A172 (cell line): Measurements from ENCODE around the gene RIN2. TPM values are rescaled to one million over a fixed set of nuclear protein-coding genes. Genes with fewer than 3 reads are reported as not detected.

Source experiments
- DNase-seq: peaks from one replicate; pipeline ENCODE4 v3.0.0-alpha.2; 2015; ENCODE audit warnings: low spot score
- total RNA-seq: library from RNA; depleted of rRNA; stranded (reverse); fragments of >200 nt; shearing (Covaris generic); gene quantifications from 2 replicates; pipeline ENCODE4 v1.2.3, GENCODE V29; 2014; rRNA removed

RIN2 gene, protein sequence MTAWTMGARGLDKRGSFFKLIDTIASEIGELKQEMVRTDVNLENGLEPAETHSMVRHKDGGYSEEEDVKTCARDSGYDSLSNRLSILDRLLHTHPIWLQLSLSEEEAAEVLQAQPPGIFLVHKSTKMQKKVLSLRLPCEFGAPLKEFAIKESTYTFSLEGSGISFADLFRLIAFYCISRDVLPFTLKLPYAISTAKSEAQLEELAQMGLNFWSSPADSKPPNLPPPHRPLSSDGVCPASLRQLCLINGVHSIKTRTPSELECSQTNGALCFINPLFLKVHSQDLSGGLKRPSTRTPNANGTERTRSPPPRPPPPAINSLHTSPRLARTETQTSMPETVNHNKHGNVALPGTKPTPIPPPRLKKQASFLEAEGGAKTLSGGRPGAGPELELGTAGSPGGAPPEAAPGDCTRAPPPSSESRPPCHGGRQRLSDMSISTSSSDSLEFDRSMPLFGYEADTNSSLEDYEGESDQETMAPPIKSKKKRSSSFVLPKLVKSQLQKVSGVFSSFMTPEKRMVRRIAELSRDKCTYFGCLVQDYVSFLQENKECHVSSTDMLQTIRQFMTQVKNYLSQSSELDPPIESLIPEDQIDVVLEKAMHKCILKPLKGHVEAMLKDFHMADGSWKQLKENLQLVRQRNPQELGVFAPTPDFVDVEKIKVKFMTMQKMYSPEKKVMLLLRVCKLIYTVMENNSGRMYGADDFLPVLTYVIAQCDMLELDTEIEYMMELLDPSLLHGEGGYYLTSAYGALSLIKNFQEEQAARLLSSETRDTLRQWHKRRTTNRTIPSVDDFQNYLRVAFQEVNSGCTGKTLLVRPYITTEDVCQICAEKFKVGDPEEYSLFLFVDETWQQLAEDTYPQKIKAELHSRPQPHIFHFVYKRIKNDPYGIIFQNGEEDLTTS
- total RNA-seq = 22.4 and 29.3 TPM in 2 replicates

DNA sequence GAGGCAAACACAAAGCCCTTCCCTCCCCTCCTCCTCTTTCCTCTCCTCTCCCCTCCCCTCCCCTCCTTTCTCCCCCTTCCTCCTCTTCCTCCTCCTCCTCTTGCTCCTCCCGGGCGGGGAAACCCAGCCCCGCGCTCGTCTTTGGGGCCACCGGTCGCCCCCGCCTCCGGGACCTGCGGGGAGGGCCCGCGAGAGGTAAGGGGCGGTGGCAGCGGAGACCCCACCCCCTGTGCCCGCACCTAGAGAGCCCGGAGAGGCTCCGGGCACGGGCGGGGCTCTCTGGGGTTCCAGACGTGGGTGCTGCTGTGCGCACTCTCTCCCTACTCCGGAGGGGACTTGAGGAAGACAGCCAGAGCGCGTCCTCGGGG, at the start of gene RIN2:
RIN2 (plus strand) TSS at position 126 of the 368 bp plus-strand sequence. CDS start 131,344 bp downstream, outside the sequence.
- no peak for DNase-seq

DNA sequence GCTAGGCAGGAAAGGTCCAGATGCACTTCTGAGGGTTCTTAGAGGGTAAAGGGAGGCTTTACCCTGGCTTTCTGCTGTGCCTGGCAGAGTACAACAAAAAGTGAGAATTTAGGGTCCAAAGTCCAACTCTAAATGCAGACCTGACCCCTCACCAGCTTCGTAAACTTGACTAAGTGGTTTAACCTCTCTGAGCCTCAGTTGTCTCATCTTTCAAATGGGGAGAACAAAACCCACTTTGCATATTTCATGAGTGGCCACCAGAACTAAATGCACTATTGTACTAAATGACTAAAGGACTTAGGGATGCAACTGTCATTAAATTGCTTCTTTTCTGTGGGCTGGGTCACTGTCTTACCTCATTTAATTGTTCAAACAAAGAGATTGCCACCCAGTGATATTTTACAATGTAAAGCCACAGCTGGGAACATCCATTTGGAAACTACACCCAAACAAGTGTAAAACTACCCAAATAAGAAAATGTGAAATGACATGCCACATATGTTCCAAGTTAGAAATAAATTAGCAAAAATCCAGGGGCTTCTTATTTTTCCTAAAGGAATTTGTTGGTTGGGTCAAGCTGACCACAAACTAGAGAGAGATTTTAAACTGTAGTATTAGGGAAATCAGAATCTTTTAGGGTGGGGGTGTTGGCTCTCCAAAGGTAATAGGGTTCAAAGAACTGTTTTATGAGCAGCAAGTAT, 48.3 kb upstream of the RIN2 start:
- DNase-seq = no peak

GRCh38 chr20:19710336-19711120, 47.5 kb upstream of the RIN2 start:
- DNase-seq = no peak

- DNase-seq = no peak
These were observed 46.9 kb upstream of the RIN2 start for GRCh38 chr20:19711126-19711525.

- DNase-seq = no peak
These were observed 45.3 kb upstream of the RIN2 start for GRCh38 chr20:19712721-19713260.

DNA sequence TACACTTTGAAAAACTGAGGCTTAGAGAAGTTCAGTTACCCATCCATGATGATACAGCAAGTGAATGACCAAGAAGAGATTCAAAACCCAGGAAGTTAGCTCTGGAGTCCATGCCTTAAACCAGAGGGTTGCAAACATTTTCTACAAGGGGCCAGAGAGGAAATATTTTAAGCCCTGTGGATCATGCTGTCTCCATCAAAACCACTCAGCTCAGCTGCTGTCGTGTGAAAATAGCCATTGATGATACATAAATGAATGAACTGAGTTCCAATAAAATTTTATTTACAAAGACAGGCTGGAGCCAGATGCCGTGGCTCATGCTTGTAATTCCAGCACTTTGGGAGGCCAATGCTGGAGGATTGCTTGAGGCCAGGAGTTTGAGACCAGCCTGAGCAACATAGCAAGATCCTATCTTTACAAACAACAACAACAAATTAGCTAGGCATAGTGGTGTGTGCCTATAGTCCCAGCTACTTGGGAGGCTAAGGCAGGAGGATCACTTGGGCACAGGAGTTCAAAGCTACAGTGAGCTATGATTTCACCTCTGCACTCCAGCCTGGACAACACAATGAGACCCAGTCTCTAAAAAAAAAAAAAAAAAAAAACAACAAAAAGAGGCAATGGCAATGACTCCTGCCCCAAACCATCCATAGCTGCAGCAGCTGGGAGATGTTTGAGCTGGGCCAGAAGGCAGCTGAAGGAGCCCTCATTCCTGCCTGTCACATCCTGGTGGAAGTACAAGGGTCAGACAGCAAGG, 44.1 kb upstream of the RIN2 start:
- DNase-seq = no peak

DNA sequence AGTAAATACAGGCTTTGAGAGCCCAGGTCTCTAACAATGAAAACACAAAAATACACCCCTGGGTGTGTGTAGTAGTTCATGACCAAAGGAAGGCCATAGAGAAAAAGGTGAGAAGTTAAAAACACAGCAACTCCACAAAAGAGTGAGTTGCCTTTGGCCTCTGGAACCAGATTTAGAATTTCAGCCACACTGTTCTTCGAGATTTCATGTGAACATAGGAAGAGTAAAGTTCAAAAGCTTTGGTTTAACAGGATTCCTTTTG, 43.5 kb upstream of the RIN2 start:
- DNase-seq = no peak

DNA sequence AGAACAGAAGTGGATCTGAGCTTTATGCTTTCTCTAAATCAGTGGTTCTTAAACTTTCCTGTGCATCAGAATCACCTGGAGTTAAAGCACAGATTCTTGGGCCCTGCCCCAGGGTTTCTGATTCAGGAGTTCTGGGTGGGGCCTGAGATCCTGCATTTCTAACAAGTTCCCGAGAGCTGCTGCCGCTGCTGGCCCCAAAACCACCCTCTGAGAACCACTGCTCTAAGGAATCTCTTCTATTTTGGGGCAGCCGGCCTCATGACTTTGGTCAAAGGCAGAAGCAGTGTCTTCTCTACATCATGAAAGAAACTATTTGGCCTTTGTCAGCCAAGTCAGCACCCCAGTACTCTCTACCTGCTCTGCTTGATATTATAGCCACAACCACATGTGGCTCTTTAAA, 42.1 kb upstream of the RIN2 start:
- no peak for DNase-seq

GRCh38 chr20:19718880-19719279, 39.2 kb upstream of the RIN2 start:
- DNase-seq = no peak

DNA sequence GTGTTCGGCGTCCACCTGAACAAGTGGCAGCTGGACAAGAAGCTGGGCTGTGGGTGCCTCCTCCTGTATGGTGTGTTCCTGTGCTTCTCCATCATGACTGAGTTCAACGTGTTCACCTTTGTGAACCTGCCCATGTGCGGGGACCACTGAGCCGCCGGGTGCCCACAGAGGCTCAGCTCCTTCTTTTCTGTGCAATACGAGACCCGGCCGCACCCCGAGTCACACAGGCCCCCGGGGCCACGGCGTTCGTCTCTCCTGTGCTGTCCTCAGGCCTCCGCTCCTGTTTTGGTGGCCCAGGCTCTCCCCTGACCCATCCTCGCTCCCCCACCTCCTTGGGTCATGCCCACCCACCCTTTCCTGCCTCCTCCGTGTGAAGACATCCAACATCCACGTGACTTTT, 37.1 kb upstream of the RIN2 start:
- DNase-seq = no peak

DNA sequence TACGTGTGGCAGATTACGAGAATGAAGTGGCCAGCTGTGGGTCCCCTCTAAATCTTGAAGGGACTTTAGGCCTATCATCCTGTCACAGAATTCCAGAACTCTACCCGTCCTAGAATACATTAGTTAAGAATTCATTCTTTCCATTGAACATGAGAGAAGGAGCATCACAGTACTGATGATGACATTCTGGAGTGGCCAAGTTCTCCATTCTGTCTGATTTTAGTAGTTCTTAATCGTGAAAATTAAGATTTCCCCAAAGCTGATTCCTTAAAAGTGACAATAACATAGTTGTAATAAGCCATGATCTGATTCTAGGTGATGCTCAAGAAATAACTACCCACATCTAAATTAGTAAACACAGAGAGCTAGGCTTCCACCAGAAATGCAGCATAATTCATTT, 35.0 kb upstream of the RIN2 start:
- DNase-seq = no peak

- DNase-seq = no peak
These were observed 34.1 kb upstream of the RIN2 start for GRCh38 chr20:19723813-19724430.

GRCh38 chr20:19725373-19725772, 32.7 kb upstream of the RIN2 start:
- no peak for DNase-seq

DNA sequence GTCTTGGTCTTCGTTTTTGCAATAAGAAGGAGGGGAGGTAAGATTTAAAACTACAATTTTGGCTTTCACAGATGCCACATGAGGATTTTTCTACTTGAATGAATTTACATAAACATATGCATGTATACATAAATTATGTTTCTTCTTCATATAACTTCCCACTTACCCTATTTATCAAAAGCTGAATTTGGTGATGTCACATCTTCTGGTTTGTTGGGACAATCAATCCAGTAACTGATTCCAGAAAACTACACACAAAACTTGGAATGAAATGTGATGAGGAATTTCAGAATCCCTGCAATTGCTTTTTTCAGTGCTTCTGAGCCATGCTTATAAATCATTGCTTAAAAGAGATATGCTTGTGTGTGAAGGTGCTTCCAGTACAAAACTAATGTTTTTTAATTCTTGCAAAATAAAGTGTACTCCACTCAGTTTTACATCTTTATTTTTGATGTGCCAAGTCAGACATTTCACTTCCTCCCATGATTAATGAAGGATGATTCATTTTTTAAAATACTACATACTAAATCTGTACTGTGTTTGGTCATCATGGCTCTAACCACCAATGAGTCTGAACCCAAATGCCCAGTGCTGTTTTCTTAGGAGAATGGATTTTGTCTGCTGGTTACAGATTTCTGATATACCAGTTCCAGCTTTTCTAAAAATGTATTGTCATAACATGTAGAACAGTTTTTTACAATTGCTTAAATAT, 32.1 kb upstream of the RIN2 start:
- peak; percentile 37 for DNase-seq

GRCh38 chr20:19727251-19727847, 30.7 kb upstream of the RIN2 start:
- DNase-seq = no peak

DNA sequence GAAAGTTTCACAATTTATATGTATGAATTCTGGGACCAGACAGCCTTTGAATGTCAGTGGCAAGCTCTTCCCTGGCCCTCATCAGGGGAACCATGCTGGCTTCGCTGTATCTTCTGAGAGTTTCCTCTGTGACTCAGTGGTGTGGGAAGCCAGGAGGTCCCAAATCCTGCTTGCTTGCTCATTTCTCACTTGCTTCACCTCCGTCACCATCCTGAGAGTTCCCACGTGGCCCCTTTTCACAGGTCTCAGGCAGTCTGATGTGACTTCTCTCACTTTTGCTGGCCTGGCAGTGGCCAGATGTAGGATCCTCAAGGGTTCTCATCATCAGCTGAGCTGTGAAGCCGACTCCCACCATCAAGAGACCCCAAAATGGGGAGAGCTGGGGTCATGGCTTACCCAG, 28.4 kb upstream of the RIN2 start:
- no peak for DNase-seq

DNA sequence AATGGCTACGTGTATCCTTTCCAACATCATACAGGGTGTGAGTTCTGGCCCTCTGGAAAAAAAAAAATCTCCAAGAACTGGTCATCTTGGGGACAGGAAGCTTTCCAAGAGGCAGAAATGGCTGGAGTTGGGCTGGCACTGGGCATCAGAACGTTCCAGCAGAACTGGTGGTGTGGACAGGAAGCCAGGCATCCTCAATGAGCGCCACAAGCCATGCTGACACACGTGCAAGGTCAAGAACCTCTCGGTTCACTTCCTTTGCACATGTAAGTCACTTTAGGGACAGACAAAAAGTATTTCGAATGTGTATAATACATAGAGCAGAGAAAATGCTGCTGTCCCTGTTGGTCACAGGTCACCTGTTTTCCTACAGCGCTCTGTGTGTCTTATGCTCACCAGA, 27.4 kb upstream of the RIN2 start:
- no peak for DNase-seq

GRCh38 chr20:19734811-19735210, 23.2 kb upstream of the RIN2 start:
- no peak for DNase-seq

DNA sequence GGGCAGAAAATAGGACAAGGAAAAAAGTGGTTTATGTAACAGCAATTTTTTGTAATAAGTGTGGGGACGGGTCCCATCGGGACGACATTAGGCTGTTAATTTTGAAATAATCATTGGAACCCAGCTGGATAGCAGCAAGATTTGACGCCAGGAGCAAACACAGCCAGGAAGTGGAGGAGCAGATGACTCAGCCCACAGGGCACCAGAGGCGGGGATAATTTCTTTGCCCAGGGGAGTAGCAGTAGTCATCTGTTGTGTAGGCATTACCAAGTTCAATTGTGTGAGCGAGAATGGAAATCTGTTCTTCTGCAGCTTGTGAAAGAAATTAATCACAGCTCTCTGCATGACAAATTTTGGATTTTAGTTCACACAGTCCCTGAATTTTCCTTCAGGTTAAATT, 22.6 kb upstream of the RIN2 start:
- DNase-seq = peak; percentile 93
